DND-41 (cell line): ENCODE data around the gene LMAN1.

Experiments used
- ATAC-seq: fragments of 200-7000 bp; cut with Tn5 transposase; 3 replicates; pipeline ENCODE4 v1.9.1; 2021; ENCODE audit warnings: low read depth; ENCODE audit not compliant: insufficient read depth
- DNase-seq: peaks from one replicate; pipeline ENCODE4 v3.0.0-alpha.2; 2020
- H2AFZ ChIP-seq: 2 replicates; pipeline ENCODE4 v1.6.0; 2012; ENCODE audit warnings: low read depth, low read length
- H3K27ac ChIP-seq: 2 replicates; pipeline ENCODE4 v1.5.1; 2012; ENCODE audit warnings: low read length, inconsistent platforms
- H3K27me3 ChIP-seq: fragments of 200-600 bp; sonication (generic); 2 replicates; pipeline ENCODE4 v1.6.0; 2012; ENCODE audit warnings: low read length, mild to moderate bottlenecking, inconsistent platforms; ENCODE audit not compliant: insufficient read depth, poor library complexity
- H3K36me3 ChIP-seq: 2 replicates; pipeline ENCODE4 v1.5.1; 2012; ENCODE audit warnings: low read length, inconsistent platforms; ENCODE audit not compliant: insufficient read depth
- H3K4me1 ChIP-seq: 2 replicates; pipeline ENCODE4 v1.5.1; 2012; ENCODE audit warnings: mild to moderate bottlenecking, low read length; ENCODE audit not compliant: insufficient read depth
- H3K4me2 ChIP-seq: 2 replicates; pipeline ENCODE4 v1.6.0; 2012; ENCODE audit warnings: mild to moderate bottlenecking, moderate library complexity, low read length, inconsistent platforms; ENCODE audit not compliant: insufficient read depth
- H3K4me3 ChIP-seq, 2 experiments: fragments of 200-600 bp in 1 of 2; shearing (Covaris generic) in 1 of 2; 2 replicates each; pipeline ENCODE4 v1.5.1; 2012 to 2016; ENCODE audit warnings: inconsistent platforms in 2 of 2, low read length in 2 of 2, mild to moderate bottlenecking in 2 of 2, low read depth in 1 of 2, moderate library complexity in 1 of 2
- H3K79me2 ChIP-seq: 2 replicates; pipeline ENCODE4 v1.6.0; 2012; ENCODE audit warnings: low read length, inconsistent platforms; ENCODE audit not compliant: insufficient read depth
- H3K9ac ChIP-seq: 2 replicates; pipeline ENCODE4 v1.6.0; 2012; ENCODE audit warnings: low read depth, mild to moderate bottlenecking, inconsistent platforms, low read length, moderate library complexity
- H3K9me3 ChIP-seq: 2 replicates; pipeline ENCODE4 v1.5.1; 2012; ENCODE audit warnings: low read length, moderate library complexity, mild to moderate bottlenecking, inconsistent platforms; ENCODE audit not compliant: insufficient read depth, severe bottlenecking
- H4K20me1 ChIP-seq: 2 replicates; pipeline ENCODE4 v1.6.0; 2012; ENCODE audit warnings: low read length; ENCODE audit not compliant: insufficient read depth
- CTCF ChIP-seq: IDR thresholded peaks from 2 replicates; pipeline ENCODE4 v1.5.1; 2012; ENCODE audit warnings: borderline replicate concordance, low read length, moderate library complexity, mild to moderate bottlenecking; ENCODE audit not compliant: poor library complexity, severe bottlenecking; ENCODE audit errors: extremely low read depth
- EZH2 ChIP-seq: IDR thresholded peaks from 3 replicates; pipeline ENCODE4 v1.6.1; 2012; ENCODE audit warnings: borderline replicate concordance, low read depth, mild to moderate bottlenecking, moderate library complexity, low read length, inconsistent platforms; ENCODE audit not compliant: severe bottlenecking

Gene LMAN1

GRCh38 chr18:59303656-59304195 lies 55.3 kb downstream of the LMAN1 start:
- no peak for ATAC-seq
- H3K4me3 ChIP-seq, result no peak overlapping the region
- no peak for DNase-seq
- H3K4me2 ChIP-seq, result no peak overlapping the region
- no peak overlapping the region for H3K27ac ChIP-seq
- TF ChIP-seq CTCF, result no peak
- no peak for TF ChIP-seq EZH2
- peaks cover 18% of the 10 kb centered on the region for H3K27me3 ChIP-seq
- H3K9me3 ChIP-seq, result no peaks in the 10 kb centered on the region
- H4K20me1 ChIP-seq, result no peaks in the 10 kb centered on the region
- H3K4me1 ChIP-seq, result no peaks in the 10 kb centered on the region
- H2AFZ ChIP-seq, result no peak overlapping the region
- H3K36me3 ChIP-seq, result no peaks in the 10 kb centered on the region
- H3K9ac ChIP-seq, result no peak overlapping the region
- no peaks in the 10 kb centered on the region for H3K79me2 ChIP-seq

GRCh38 chr18:59303006-59303405 lies 56.1 kb downstream of the LMAN1 start:
- no peak overlapping the region for H2AFZ ChIP-seq
- peaks cover 18% of the 10 kb centered on the region for H3K27me3 ChIP-seq
- H3K79me2 ChIP-seq, result no peaks in the 10 kb centered on the region
- no peaks in the 10 kb centered on the region for H4K20me1 ChIP-seq
- no peak for DNase-seq
- no peaks in the 10 kb centered on the region for H3K4me1 ChIP-seq
- no peak overlapping the region for H3K4me2 ChIP-seq
- no peak for TF ChIP-seq EZH2
- no peak for TF ChIP-seq CTCF
- H3K27ac ChIP-seq, result no peak overlapping the region
- ATAC-seq, result no peak
- no peaks in the 10 kb centered on the region for H3K9me3 ChIP-seq
- no peak overlapping the region for H3K4me3 ChIP-seq
- H3K36me3 ChIP-seq, result no peaks in the 10 kb centered on the region
- no peak overlapping the region for H3K9ac ChIP-seq

- Histone ChIP-seq H4K20me1 (no peaks in the 10 kb centered on the region), H3K9me3 (no peaks in the 10 kb centered on the region), H3K4me3 (no peak overlapping the region), H3K79me2 (no peaks in the 10 kb centered on the region), H3K36me3 (no peaks in the 10 kb centered on the region), H3K9ac (no peak overlapping the region), H3K4me1 (no peaks in the 10 kb centered on the region), H2AFZ (no peak overlapping the region), H3K27ac (no peak overlapping the region), H3K27me3 (peaks cover 14% of the 10 kb centered on the region), H3K4me2 (no peak overlapping the region)
- DNase-seq (no peak), ATAC-seq (no peak)
- TF ChIP-seq CTCF (no peak), EZH2 (no peak)
These were observed 57.1 kb downstream of the LMAN1 start for GRCh38 chr18:59301929-59302328.

- no peak for DNase-seq
- Histone ChIP-seq H3K4me1 (no peaks in the 10 kb centered on the region), H3K27ac (no peak overlapping the region), H3K4me2 (no peak overlapping the region), H2AFZ (no peak overlapping the region), H4K20me1 (no peaks in the 10 kb centered on the region), H3K4me3 (no peak overlapping the region), H3K79me2 (no peaks in the 10 kb centered on the region), H3K9ac (no peak overlapping the region), H3K36me3 (no peaks in the 10 kb centered on the region), H3K9me3 (no peaks in the 10 kb centered on the region), H3K27me3 (peaks cover 10% of the 10 kb centered on the region)
- TF ChIP-seq EZH2 (no peak), CTCF (no peak)
- no peak for ATAC-seq
These were observed 58.3 kb downstream of the LMAN1 start for GRCh38 chr18:59300676-59301285.
